T-helper 17 cell (primary cell): ENCODE measurements around the gene SULT1A3. TPM values are rescaled to one million over a fixed set of nuclear protein-coding genes. Genes with fewer than 3 reads are reported as not detected.

Source experiments
- total RNA-seq, 4 donors: library from RNA in 2 of 4; stranded (reverse) in 2 of 4; gene quantifications; one replicate each; pipeline ENCODE4 v1.2.3 and lab custom pipeline; 2022 to 2026

SULT1A3 gene
- total RNA-seq, 2 donors from 2014 or later, result 28.8 to 30.0 TPM

Other genes starting within 250 kb of the SULT1A3 start
- gene TMEM219, start 237.2 kb upstream of the SULT1A3 start, total RNA-seq, result 10 to 100 TPM; 68.8 to 80.3 TPM
- gene TAOK2, start 225.4 kb upstream of the SULT1A3 start, total RNA-seq, result 10 to 100 TPM; 21.0 to 22.9 TPM
- gene HIRIP3, start 203.6 kb upstream of the SULT1A3 start, total RNA-seq, result 10 to 100 TPM; 11.3 to 11.5 TPM
- 10 to 100 TPM; 72.4 to 76.7 TPM for gene INO80E, start 203.0 kb upstream of the SULT1A3 start, total RNA-seq
- under 1 TPM in 1 of 2 donors, not detected in 1; 0.16 TPM for gene DOC2A, start 188.2 kb upstream of the SULT1A3 start, total RNA-seq
- not detected for gene C16orf92, start 176.1 kb upstream of the SULT1A3 start, total RNA-seq
- not detected for gene TLCD3B, start 168.0 kb upstream of the SULT1A3 start, total RNA-seq
- 100 to 1,000 TPM; 421 to 426 TPM for gene ALDOA, start 133.5 kb upstream of the SULT1A3 start, total RNA-seq
- 10 to 100 TPM; 80.8 to 89.3 TPM for gene PPP4C, start 123.3 kb upstream of the SULT1A3 start, total RNA-seq
- gene TBX6, start 107.3 kb upstream of the SULT1A3 start, total RNA-seq, result under 1 TPM; 0.65 to 0.94 TPM
- 100 to 1,000 TPM in 1 of 2 donors, 10 to 100 TPM in 1; 94.9 to 131 TPM for gene YPEL3, start 103.0 kb upstream of the SULT1A3 start, total RNA-seq
- 10 to 100 TPM; 12.6 to 13.7 TPM for gene GDPD3, start 85.7 kb upstream of the SULT1A3 start, total RNA-seq
- 10 to 100 TPM; 76.5 to 77.6 TPM for gene MAPK3, start 76.0 kb upstream of the SULT1A3 start, total RNA-seq
- gene CORO1A, start 15.7 kb upstream of the SULT1A3 start, total RNA-seq, result 100 to 1,000 TPM; 665 to 718 TPM
- 10 to 100 TPM; 60.7 to 78.7 TPM for gene BOLA2B, start 5.6 kb upstream of the SULT1A3 start, total RNA-seq
- 10 to 100 TPM; 43.0 to 47.8 TPM for gene SLX1A, start 5.4 kb upstream of the SULT1A3 start, total RNA-seq
- gene NPIPB13, start 49.2 kb downstream of the SULT1A3 start, total RNA-seq, result 10 to 100 TPM; 17.4 to 30.3 TPM
- gene CD2BP2, start 156.1 kb downstream of the SULT1A3 start, total RNA-seq, result 10 to 100 TPM; 35.5 to 44.8 TPM
- gene TBC1D10B, start 171.2 kb downstream of the SULT1A3 start, total RNA-seq, result 10 to 100 TPM; 27.4 to 28.8 TPM
- 1 to 10 TPM in 1 of 2 donors, not detected in 1; 1.8 TPM for gene MYL11, start 175.5 kb downstream of the SULT1A3 start, total RNA-seq
- gene SEPTIN1, start 183.3 kb downstream of the SULT1A3 start, total RNA-seq, result 100 to 1,000 TPM; 192 to 220 TPM
- gene ZNF48, start 196.2 kb downstream of the SULT1A3 start, total RNA-seq, result 1 to 10 TPM; 6.2 to 6.7 TPM
- 1 to 10 TPM; 1.4 to 1.5 TPM for gene ZNF771, start 208.4 kb downstream of the SULT1A3 start, total RNA-seq
- 10 to 100 TPM; 17.4 to 19.2 TPM for gene DCTPP1, start 230.8 kb downstream of the SULT1A3 start, total RNA-seq
- gene SEPHS2, start 246.6 kb downstream of the SULT1A3 start, total RNA-seq, result 10 to 100 TPM; 18.3 to 21.4 TPM